HFFc6 (cell line): ENCODE data around the gene UGT3A2. TPM values are rescaled to one million over a fixed set of nuclear protein-coding genes. Genes with fewer than 3 reads are reported as not detected.
"Not testable (repeated sequence)": the region's sequence is repeated elsewhere in the genome, so short reads cannot be mapped to it uniquely, and the experiment has no call there.

ENCODE experiments used
- DNase-seq: peaks from one replicate; pipeline ENCODE4 v3.0.0-alpha.2; 2018
- H3K27ac Mint-ChIP-seq: 2 replicates; pipeline ENCODE4 v1.8.0; 2020; ENCODE audit warnings: mild to moderate bottlenecking, mixed read lengths
- H3K27me3 Mint-ChIP-seq: 2 replicates; pipeline ENCODE4 v1.8.0; 2021; ENCODE audit warnings: mild to moderate bottlenecking, moderate library complexity, mixed read lengths; ENCODE audit not compliant: insufficient read depth
- H3K36me3 Mint-ChIP-seq: 2 replicates; pipeline ENCODE4 v1.8.0; 2021; ENCODE audit warnings: low read depth, mixed read lengths
- H3K4me1 Mint-ChIP-seq: 2 replicates; pipeline ENCODE4 v1.8.0; 2020; ENCODE audit warnings: low read depth, mixed read lengths
- H3K4me3 Mint-ChIP-seq: 2 replicates; pipeline ENCODE4 v1.8.0; 2020; ENCODE audit warnings: mild to moderate bottlenecking, moderate library complexity, mixed read lengths
- H3K9me3 Mint-ChIP-seq: 2 replicates; pipeline ENCODE4 v1.8.0; 2020; ENCODE audit warnings: mild to moderate bottlenecking, mixed read lengths
- CTCF ChIP-seq: fragments of 200-600 bp; sonication (generic); IDR thresholded peaks from 2 replicates; pipeline ENCODE4 v1.5.0; 2021; ENCODE audit warnings: antibody characterized with exemption, mild to moderate bottlenecking
- total RNA-seq, 6 experiments: library from RNA; stranded (reverse); fragmentation: NEBNext Ultra II Directional; extraction: Animal tissue kit (Norgen Biotek cat#: 25700); gene quantifications; 2 replicates in 1 of 6; 3 replicates in 5 of 6; pipeline ENCODE4 v1.2.3, GENCODE V29; 2021

UGT3A2 gene
- total RNA-seq, 6 experiments from 2014 or later: not detected

- no peaks in the 10 kb centered on the region for H3K4me1 Mint-ChIP-seq
- H3K4me3 Mint-ChIP-seq: no peak overlapping the region
- H3K27ac Mint-ChIP-seq: no peak overlapping the region
- no peaks in the 10 kb centered on the region for H3K36me3 Mint-ChIP-seq
- no peak for DNase-seq
- no peaks in the 10 kb centered on the region for H3K9me3 Mint-ChIP-seq
- H3K27me3 Mint-ChIP-seq: peaks cover 7% of the 10 kb centered on the region
- no peak for TF ChIP-seq CTCF
Observed at GRCh38 chr5:36028816-36029465, 37.7 kb downstream of the UGT3A2 start.

- Mint-ChIP-seq H3K4me3 (no peak overlapping the region), H3K9me3 (no peaks in the 10 kb centered on the region), H3K4me1 (no peaks in the 10 kb centered on the region; the same call in 1 of the 2 replicates), H3K36me3 (no peaks in the 10 kb centered on the region), H3K27me3 (peaks cover 7% of the 10 kb centered on the region), H3K27ac (no peak overlapping the region)
- no peak for TF ChIP-seq CTCF
- DNase-seq: no peak
Observed at GRCh38 chr5:36027711-36028110, 39.0 kb downstream of the UGT3A2 start.

DNA sequence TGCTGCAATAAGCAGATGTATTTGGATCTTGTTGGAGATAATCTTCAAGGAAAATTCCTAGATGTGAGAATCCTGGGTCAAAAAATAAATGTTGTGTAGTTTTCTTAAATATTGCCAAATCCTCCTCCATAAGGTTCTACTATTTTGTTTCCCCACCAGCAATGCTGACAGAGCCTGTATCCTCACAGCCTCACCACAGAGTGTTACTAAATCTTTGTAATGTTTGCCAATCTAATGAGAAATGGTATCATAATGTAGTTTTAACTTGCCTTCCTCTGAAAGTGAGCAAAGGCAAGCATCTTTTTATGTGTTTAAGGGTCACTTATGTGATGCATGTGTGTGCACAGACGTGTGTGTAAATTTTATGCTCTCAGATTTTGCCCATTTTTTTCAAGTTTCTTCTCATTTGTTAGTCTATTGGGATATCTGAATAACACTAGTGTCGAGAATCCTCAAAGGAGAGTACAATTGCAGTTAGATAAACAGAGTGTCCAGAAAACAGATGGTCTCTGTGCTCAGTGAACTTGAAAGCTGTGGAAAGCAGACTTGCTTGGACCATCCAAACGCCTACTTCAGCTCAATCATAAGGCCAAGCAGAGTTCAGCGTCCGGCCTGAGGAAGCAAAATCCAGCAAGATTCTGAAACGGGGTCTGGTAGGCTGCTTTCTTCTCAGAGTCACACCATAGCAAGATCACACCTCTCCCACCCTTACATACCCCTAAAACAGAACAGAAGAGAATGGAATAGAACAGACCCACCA, 39.8 kb downstream of the UGT3A2 start:
- no peak overlapping the region for H3K4me3 Mint-ChIP-seq

DNA sequence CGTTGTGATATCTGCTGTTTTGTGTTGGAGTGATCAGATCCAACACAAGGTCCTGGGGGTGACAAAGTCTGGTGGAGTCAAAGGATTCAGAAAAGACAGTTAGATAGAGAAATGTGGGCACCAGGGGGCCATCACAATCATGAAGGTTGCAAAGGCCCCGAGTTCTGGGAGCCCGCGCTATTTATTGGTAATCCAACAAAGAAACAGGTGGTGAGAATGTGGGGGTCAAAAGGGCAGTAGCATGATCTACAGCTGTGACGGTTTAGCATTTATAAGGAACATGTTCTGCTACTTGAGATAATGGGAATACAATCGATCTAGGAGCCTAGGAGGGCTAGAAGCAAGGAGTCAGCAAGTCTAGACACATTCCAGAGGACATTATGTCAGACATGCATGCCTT, 44.4 kb downstream of the UGT3A2 start:
- not testable (repeated sequence) for H3K9me3 Mint-ChIP-seq, H3K4me1 Mint-ChIP-seq, H3K36me3 Mint-ChIP-seq, DNase-seq, H3K4me3 Mint-ChIP-seq, H3K27me3 Mint-ChIP-seq, H3K27ac Mint-ChIP-seq

More for the DNA sequence above, 39.8 kb downstream of the UGT3A2 start:
- Mint-ChIP-seq H3K36me3 (no peaks in the 10 kb centered on the region), H3K27me3 (peaks cover 7% of the 10 kb centered on the region), H3K4me1 (no peaks in the 10 kb centered on the region; the same call in 1 of the 2 replicates), H3K27ac (no peak overlapping the region), H3K9me3 (no peaks in the 10 kb centered on the region)
- no peak for DNase-seq
- no peak for TF ChIP-seq CTCF

GRCh38 chr5:36019584-36019983, 47.1 kb downstream of the UGT3A2 start:
- not testable (repeated sequence) for H3K36me3 Mint-ChIP-seq, H3K4me1 Mint-ChIP-seq, DNase-seq, H3K27ac Mint-ChIP-seq, H3K4me3 Mint-ChIP-seq, H3K27me3 Mint-ChIP-seq, H3K9me3 Mint-ChIP-seq

GRCh38 chr5:36017622-36018021, 49.1 kb downstream of the UGT3A2 start:
- no peak for DNase-seq
- H3K4me3 Mint-ChIP-seq: no peak overlapping the region
- H3K27ac Mint-ChIP-seq: no peak overlapping the region
- H3K27me3 Mint-ChIP-seq: peaks cover 5% of the 10 kb centered on the region; the same call in 1 of the 2 replicates
- H3K9me3 Mint-ChIP-seq: peaks cover 22% of the 10 kb centered on the region
- H3K36me3 Mint-ChIP-seq: no peaks in the 10 kb centered on the region
- no peaks in the 10 kb centered on the region; the same call in 1 of the 2 replicates for H3K4me1 Mint-ChIP-seq
- TF ChIP-seq CTCF: no peak
